WTC11 (cell line): ENCODE measurements around the gene ACSBG1.

Source experiments
- TF ChIP-seq, protein P1 (sequence below): fragments of 200-600 bp; IDR thresholded peaks from 2 replicates; pipeline ENCODE4 v1.8.0; 2022; ENCODE audit warnings: antibody characterized with exemption
- TF ChIP-seq, protein P2 (sequence below): sonication (generic); formaldehyde crosslinking; IDR thresholded peaks from 2 replicates; pipeline ENCODE4 v1.8.1; 2022; ENCODE audit warnings: mild to moderate bottlenecking, missing genetic modification reagents, moderate library complexity, borderline replicate concordance

DNA sequence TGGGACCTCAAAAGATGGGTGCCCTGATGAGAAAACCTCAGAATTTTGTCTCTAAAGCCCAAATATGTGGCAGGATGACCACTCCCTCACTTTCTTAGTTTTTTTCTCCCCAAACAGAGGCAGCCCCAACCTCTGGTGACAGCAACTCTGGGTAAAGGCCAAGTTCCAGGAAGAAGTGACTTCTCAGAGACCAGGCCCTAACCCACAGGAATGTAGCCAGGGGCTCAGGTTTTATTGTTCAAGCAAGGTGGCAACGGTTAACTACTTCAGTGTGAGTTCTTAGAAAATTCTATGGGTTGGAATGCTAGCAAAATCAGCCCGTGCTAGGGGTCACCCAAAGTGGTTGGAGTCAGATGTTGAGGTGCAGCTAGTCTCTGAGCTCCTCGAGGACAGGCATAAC is 24.9 kb upstream of the ACSBG1 start:
- TF ChIP-seq, protein P1, sequence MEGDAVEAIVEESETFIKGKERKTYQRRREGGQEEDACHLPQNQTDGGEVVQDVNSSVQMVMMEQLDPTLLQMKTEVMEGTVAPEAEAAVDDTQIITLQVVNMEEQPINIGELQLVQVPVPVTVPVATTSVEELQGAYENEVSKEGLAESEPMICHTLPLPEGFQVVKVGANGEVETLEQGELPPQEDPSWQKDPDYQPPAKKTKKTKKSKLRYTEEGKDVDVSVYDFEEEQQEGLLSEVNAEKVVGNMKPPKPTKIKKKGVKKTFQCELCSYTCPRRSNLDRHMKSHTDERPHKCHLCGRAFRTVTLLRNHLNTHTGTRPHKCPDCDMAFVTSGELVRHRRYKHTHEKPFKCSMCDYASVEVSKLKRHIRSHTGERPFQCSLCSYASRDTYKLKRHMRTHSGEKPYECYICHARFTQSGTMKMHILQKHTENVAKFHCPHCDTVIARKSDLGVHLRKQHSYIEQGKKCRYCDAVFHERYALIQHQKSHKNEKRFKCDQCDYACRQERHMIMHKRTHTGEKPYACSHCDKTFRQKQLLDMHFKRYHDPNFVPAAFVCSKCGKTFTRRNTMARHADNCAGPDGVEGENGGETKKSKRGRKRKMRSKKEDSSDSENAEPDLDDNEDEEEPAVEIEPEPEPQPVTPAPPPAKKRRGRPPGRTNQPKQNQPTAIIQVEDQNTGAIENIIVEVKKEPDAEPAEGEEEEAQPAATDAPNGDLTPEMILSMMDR: no peak
- TF ChIP-seq, protein P2, sequence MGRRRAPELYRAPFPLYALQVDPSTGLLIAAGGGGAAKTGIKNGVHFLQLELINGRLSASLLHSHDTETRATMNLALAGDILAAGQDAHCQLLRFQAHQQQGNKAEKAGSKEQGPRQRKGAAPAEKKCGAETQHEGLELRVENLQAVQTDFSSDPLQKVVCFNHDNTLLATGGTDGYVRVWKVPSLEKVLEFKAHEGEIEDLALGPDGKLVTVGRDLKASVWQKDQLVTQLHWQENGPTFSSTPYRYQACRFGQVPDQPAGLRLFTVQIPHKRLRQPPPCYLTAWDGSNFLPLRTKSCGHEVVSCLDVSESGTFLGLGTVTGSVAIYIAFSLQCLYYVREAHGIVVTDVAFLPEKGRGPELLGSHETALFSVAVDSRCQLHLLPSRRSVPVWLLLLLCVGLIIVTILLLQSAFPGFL: no peak
